RPMI7951 (cell line): Measurements from ENCODE around the gene CTAGE8. TPM values are rescaled to one million over a fixed set of nuclear protein-coding genes. Genes with fewer than 3 reads are reported as not detected.
"Not testable (repeated sequence)": the region's sequence is repeated elsewhere in the genome, so short reads cannot be mapped to it uniquely, and the experiment has no call there.

Experiments
- DNase-seq: peaks from one replicate; pipeline ENCODE4 v3.0.0-alpha.2; 2012; ENCODE audit warnings: low read depth
- total RNA-seq: library from RNA; depleted of rRNA; stranded (reverse); fragments of >200 nt; shearing (Covaris generic); gene quantifications from 2 replicates; pipeline ENCODE4 v1.2.3, GENCODE V29; 2014; rRNA removed

The CTAGE8 gene
- total RNA-seq, 1 experiment from 2014 or later: not detected

DNA sequence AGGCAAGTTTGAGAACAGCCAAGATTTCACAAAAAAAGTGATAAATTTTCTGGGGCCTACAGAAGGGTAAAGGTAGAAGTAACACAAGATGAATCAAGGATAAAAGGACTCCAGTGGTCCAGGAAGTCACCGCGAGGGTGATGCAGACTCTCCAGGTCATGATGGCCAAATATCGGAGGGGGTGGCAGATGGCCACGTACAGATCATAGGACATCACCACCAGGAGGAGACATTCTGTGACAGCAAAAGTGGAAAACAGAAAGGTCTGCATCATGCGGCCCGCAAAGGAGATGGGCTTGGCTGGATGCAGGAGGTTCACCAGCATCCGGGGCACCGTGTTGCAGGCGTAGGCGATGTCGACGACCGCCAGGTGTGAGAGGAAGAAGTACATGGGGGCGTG is 10.0 kb downstream of the CTAGE8 start:
- not testable (repeated sequence) for DNase-seq

DNA sequence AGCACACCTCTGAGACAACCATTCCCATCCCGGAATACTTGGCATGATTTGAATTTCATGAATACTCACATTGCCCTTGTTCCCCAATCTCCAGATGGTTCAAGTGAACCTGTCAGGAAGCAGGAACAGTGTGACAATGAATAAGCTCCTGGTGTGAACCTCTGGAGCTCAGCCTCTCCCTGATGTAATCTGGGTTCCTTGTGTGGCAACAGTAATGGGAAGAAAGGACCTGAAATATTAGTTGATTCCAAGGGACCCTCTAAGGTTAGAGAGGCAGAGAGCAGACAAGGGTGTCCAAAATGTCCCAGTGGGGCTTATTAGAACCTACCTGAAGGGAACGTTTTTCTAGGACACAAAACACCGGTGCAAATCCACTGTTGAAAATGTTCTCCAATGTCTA is 13.0 kb downstream of the CTAGE8 start:
- DNase-seq: no peak

DNA sequence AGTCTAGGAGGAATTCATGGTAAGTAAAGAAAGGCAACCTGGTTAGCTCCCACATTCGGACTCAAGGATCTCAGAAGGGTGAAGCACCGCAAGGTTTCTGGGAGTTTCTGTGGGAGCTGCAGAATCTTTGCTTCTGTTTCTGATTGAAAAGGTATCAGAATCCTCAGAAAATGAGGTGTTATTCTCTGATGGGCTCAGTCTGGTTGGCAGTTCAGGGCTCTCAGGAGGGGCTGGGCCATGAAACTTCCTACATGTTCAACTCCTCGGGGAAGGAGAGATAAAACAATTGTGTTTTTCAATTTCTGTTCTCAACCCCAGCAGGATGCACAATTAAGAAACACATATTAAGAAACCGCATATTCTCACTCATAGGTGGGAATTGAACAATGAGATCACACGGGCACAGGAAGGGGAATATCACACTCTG is 13.6 kb downstream of the CTAGE8 start:
- no peak for DNase-seq

DNA sequence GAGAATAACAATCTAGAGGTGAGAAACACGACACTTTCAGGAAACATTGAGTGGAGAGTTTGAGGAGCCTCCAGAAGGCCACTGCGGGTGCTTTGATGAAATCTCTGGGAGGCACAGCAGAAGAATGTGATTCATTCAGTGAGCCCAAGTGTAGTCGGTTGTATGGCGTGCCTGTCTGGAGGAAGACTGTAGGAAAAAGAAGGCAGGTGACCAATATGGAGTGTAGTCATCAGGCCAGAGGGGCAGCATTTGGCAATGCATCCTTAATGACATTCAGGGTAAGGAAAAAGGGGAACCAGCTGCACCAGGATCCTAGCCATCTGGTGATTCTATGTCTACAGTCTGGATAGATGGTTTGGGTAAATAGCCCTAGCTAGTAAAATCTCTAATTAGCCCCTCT is 16.8 kb downstream of the CTAGE8 start:
- DNase-seq: not testable (repeated sequence)

DNA sequence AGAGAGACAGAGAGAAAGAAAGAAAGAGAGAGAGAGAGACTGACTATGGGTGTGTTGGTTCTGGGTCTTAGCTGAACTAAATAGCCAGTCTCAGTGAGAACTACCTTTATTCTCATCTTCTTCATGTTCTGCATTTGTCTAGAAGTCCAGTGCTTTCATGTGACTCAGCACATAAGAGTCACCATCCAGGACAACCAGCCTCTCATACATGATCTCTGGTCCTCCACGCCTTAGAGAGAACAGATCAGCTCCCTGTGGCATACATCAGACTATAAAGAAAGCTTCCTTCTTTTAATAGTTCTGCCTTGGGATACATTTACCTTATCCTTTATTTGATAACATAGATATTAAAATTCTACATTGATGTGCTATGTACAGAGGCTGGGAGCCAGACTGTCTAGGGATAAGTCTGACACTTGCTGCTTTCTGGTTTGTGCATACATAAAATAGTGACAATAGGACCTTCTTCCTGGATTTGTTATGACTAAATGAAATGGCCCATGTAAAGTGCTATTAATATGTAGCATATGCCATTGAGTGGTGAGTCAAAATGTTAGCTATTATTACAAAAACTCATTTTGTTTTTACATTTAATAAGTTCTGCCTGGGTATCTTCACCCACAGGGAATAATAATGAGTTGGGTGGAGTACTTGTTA is 21.3 kb downstream of the CTAGE8 start:
- DNase-seq: not testable (repeated sequence)

DNA sequence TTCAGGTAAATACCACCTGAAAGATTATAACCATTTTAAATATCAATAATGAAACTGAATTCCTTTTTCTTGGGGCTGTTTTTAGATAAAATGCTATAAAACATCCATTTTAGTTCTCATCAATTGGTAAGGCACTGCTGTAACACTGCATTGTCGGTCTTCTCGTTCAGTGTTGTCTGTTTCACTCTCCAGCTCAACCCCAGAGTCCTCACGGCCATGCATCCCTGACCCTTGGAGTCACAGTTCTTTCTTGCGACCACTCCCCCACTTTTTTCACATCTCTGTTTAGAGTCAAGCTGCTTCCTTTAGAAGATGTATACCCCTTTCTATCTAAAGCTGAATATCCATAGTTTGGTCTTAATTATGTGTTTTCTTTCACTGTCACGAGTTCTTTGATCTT is 22.1 kb downstream of the CTAGE8 start:
- DNase-seq: not testable (repeated sequence)

DNA sequence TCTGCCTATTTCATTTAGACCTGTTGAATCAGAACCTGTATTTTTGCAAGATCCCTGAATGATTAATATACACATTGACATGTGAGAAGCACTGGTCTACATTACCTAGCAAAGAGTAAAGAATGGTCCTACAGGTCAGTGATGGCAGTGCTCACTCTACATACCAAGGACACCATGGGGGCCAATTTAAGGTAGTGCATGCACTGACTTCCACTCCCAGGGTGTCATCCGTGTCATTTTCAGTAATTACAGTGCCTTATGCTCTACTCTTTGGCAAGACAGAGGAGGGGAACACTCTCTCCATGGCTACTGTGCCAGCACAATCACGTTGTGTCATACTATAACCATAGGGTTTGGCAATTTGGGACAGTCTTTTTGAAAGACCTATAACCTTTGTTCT is 23.7 kb downstream of the CTAGE8 start:
- not testable (repeated sequence) for DNase-seq

DNA sequence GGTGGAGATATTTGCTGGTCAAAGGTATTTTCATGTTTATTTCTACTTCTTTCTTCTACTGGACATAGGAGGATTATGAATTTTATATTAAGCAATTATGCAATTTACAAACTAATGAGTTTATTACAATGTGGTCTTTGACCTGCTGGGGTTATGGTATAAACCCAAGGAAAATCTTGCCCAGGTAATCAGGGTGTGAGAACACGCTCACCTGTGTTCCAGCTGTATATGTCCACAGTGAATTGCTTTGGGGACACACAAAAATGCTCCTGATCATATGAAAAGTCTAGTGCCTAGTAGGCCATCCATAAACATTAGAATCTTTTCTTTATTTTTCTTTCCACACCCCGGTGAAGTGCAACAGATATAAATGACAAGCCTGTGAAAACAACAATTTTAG is 29.7 kb downstream of the CTAGE8 start, which contains the start of gene OR2A42:
TSS of gene OR2A42 (minus strand) at position 241 of the 400 bp plus-strand sequence. CDS start 6,762 bp downstream, outside the sequence.
- DNase-seq: not testable (repeated sequence)

DNA sequence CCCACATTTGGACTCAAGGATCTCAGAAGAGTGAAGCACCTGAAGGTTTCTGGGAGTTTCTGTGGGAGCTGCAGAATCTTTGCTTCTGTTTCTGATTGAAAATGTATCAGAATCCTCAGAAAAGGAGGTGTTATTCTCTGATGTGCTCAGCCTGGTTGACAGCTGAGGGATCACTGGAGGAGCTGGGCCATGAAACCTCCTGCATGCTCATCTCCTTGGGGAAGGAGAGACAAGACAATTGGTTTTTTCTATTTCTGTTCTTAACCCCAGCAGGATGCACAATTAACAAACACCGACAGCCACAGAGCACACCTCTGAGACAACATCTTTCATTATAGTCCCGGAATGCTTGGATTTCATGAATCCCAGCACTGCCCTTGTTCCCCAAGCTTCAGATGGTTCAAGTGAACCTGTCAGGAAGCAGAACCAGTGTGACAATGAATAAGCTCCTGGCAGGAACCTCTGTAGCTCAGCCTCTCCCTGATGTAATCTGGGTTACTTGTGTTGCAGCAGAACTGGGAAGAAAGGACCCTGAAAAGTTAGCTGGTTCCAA is 30.5 kb downstream of the CTAGE8 start:
- not testable (repeated sequence) for DNase-seq

DNA sequence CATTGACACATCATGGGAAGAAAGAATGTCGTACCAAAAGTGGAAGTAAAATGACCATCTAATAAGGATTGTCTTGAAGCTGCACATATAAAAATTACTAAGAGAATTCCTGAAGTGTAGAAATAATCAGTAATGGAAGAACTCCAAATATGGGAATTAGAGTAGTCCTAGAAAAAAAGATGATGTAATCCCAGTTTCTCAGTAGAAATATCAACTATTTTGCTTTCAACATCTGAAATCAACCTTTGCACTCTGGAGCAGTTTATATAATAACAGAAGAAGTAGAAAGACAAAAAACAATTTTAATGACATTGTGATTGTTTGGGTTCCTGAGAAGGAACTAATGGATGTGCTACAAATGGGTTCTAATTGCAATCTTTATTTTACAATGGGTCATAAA is 36.0 kb downstream of the CTAGE8 start:
- not testable (repeated sequence) for DNase-seq

DNA sequence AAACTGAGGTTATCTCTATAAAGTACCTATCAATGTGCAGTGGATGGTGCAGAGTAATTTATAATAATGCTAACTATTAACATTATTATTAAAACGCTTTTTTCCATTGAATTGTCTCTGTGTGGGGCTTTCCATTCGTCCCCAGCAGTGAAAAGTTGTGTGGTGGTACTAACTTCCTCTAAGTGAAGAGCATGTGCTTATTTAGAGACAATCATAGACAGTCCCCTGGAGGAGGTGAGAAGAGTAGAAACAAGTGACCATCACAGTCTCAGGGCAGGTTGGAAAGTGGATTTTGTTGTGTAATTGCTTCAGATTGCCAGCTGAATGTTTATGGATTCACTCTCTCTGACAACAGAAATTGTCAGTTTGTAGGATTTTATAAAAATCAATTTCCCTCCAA is 38.1 kb downstream of the CTAGE8 start:
- not testable (repeated sequence) for DNase-seq

DNA sequence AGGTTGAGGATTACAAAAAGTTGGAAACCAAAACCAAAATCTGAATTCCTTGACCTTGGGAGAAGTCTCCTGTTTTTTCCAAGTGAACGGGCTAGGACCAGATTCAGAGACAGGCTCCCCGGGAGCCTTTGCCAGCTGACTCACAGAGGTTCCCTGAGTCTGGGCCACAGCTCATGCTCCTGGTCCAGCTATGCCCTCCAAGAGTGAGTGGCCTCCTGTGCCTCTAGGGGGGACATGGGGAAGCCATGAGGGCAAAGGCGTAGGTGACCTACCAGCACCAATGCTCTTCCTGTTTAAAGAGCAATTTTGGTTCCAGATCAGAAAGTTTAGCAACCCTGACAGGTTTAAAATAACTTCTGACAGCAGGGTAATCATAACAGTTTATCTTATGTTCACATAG is 40.3 kb downstream of the CTAGE8 start:
- not testable (repeated sequence) for DNase-seq

DNA sequence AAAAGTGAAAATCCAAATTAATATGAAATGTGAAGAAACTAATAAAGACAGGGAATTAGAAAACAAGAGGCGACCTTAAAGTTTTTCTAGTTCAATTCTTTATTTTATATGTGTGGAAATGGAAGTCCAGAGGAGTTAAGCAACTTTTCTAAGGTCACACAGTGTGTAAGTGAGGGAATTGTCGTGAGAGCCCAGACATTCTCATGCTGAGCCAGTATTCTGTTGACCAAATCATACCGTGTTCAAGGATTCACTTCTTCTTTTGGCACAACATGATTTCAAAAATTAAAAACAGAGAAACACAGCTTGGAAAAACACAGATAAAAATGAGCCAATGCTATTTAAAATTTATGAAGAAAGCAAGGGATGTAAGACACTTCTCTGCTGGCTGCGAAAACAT is 42.2 kb downstream of the CTAGE8 start:
- not testable (repeated sequence) for DNase-seq

DNA sequence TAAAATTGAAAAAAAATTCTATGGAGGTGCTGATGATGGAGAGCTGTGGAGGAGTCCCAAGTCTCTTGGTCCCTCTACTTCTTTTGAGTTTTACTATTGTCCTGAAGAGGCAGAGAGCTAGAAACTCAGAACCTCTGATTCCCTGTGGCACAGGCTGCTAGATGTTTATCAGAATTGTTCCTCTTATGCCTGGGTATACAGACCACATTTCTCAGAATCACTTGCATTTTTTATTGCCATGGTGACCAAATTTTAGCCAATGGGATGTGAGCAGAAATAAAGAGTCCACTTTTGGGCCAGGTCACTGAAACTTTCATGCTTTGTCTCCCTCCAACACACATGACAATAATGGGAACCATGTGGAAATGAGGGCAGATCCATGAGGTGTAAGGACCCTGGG is 45.4 kb downstream of the CTAGE8 start:
- DNase-seq: not testable (repeated sequence)

DNA sequence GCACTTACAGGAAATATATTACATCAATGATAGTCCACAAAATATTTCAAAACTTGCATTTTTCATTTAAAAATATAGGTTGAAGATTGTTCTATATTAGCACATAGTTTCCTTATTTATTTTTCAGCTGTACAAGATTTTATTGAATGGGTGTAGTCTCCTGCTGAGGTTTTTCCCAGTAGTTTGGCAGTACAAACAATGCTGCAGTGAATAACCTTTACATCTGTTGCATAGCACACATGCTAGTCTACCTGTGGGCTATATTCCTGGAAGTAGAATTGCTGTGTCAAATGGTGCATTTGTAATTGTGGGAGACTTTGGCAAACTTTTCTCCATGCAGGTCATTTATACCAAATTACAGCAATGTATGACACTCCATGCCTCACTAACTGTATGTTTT is 48.6 kb downstream of the CTAGE8 start:
- not testable (repeated sequence) for DNase-seq

DNA sequence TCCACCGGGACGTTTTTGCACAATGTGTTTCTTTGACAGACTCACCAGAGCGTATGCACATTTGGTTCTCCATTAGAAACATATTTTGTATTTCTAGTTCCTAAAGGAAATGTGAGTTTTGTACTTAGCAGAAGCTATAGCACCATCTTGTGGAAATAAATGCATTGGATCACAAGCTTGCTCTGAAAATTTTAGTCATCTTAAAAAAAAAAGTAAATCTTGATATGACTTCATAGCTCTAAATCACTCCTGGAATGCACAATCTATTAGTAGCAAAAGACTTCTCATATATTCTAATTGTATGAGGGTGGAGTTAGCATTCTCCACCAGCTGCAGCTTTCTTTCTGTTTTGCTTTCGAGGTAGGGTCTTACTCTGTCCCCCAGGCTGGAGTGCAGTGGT is 49.9 kb downstream of the CTAGE8 start:
- DNase-seq: not testable (repeated sequence)

DNA sequence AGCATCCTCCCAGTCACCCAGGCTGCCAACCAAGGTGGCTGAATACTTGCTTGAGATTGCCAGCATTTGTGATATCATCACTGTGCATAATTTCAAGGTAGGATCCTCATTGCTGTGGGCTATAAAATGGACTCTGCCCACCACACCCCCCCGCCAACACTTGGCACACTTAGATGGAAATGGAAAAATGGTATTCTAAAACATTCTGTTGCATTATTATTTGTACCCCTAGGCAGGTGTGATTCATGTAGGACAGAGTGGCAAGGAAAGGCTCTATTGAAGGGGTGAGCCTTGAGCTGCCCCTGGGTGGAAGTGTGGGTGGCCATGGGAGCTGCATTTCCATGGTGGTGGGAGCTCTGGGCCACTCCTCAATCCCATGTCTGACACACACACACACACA is 50.5 kb downstream of the CTAGE8 start:
- DNase-seq: not testable (repeated sequence)

DNA sequence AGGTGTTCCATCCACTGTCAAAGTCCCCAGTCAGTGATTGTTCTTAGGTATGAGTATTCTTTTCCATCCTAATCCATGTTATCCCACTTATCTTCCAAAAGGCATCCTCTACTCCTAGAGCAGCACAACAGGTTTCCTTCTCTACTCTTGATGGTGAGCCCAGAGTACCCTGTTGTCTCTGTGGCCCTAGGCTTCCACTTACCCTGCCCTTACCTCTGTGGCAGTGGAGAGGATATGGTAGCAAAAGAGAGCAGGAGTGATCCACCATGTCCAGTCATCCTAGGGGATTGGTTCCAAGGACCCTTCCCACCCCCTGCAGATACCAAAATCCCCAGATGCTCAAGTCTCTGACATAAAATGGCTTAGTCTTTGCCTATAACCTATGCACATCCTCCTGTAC is 51.9 kb downstream of the CTAGE8 start:
- not testable (repeated sequence) for DNase-seq

Other genes with a start within 250 kb of the CTAGE8 start
- gene OR2A5, start 220.3 kb downstream of the CTAGE8 start, total RNA-seq: not detected in 2 replicates
- not detected in 2 replicates for gene OR2A25, start 199.5 kb downstream of the CTAGE8 start, total RNA-seq
- gene OR2A12, start 183.0 kb downstream of the CTAGE8 start, total RNA-seq: not detected in 2 replicates
- not detected in 2 replicates for gene OR2A2, start 159.7 kb downstream of the CTAGE8 start, total RNA-seq
- not detected in 2 replicates for gene OR2A14, start 146.1 kb downstream of the CTAGE8 start, total RNA-seq
- 0.29 and 0.60 TPM in 2 replicates for gene CTAGE4, start 85.8 kb downstream of the CTAGE8 start, total RNA-seq
- 1.3 and 1.4 TPM in 2 replicates for gene ARHGEF35, start 73.5 kb downstream of the CTAGE8 start, total RNA-seq
- gene OR2A42, start 29.7 kb downstream of the CTAGE8 start, total RNA-seq: 0.12 TPM in 1 of 2 replicates, not detected in the other
- gene OR2A7, start 4.5 kb downstream of the CTAGE8 start, total RNA-seq: 0.24 TPM in 1 of 2 replicates, not detected in the other
- 0.20 and 1.7 TPM in 2 replicates for gene OR2A1, start 43.1 kb upstream of the CTAGE8 start, total RNA-seq
- gene ARHGEF5, start 86.1 kb upstream of the CTAGE8 start, total RNA-seq: 1.1 and 1.4 TPM in 2 replicates
- gene NOBOX, start 134.4 kb upstream of the CTAGE8 start, total RNA-seq: not detected in 2 replicates